ENCODE measurements around the gene JAZF1. TPM values are rescaled to one million over a fixed set of nuclear protein-coding genes. Genes with fewer than 3 reads are reported as not detected.

JAZF1 gene
- total RNA-seq, 1 donor from 2014 or later, result 23.2 TPM

GRCh38 chr7:27921081-27921836 is 259.3 kb downstream of the JAZF1 start:
- intact Hi-C loops (cut with micrococcal nuclease), result loop anchor here (10.0 kb wide), 1 partner anchor 146 kb away; no protein-coding TSS in a partner anchor
- ATAC-seq (peak; percentile 43), DNase-seq (no peak)

- ATAC-seq, result no peak
- no peak for DNase-seq
- intact Hi-C loops (cut with micrococcal nuclease), result loop anchor here (10.0 kb wide), 1 partner anchor 146 kb away; no protein-coding TSS in a partner anchor
Observed at GRCh38 chr7:27920281-27920946, 260.2 kb downstream of the JAZF1 start.

- ATAC-seq (no peak), DNase-seq (no peak)
- intact Hi-C loops (cut with micrococcal nuclease), result no loop called here
Observed at GRCh38 chr7:27918503-27918902, 262.1 kb downstream of the JAZF1 start.

GRCh38 chr7:27917774-27918314 is 262.8 kb downstream of the JAZF1 start:
- DNase-seq (no peak), ATAC-seq (no peak)
- intact Hi-C loops (cut with micrococcal nuclease), result no loop called here

- intact Hi-C loops (cut with micrococcal nuclease), result no loop called here
- no peak for ATAC-seq
- DNase-seq, result no peak
Observed at GRCh38 chr7:27917119-27917518, 263.5 kb downstream of the JAZF1 start.

- intact Hi-C loops (cut with micrococcal nuclease), result no loop called here
- DNase-seq (no peak), ATAC-seq (no peak)
Observed at GRCh38 chr7:27916372-27916771, 264.2 kb downstream of the JAZF1 start.

GRCh38 chr7:27914409-27914808 is 266.2 kb downstream of the JAZF1 start:
- intact Hi-C loops (cut with micrococcal nuclease), result no loop called here
- ATAC-seq (peak; percentile 60), DNase-seq (no peak)

GRCh38 chr7:27912751-27913150 is 267.8 kb downstream of the JAZF1 start:
- intact Hi-C loops (cut with micrococcal nuclease), result no loop called here
- ATAC-seq (no peak), DNase-seq (no peak)

GRCh38 chr7:27911920-27912319 is 268.7 kb downstream of the JAZF1 start:
- ATAC-seq (no peak), DNase-seq (no peak)
- intact Hi-C loops (cut with micrococcal nuclease), result no loop called here

- no peak for DNase-seq
- ATAC-seq, result no peak
- intact Hi-C loops (cut with micrococcal nuclease), result no loop called here
Observed at GRCh38 chr7:27910326-27910725, 270.3 kb downstream of the JAZF1 start.

GRCh38 chr7:27908534-27909165 is 271.9 kb downstream of the JAZF1 start:
- DNase-seq (no peak), ATAC-seq (no peak)
- intact Hi-C loops (cut with micrococcal nuclease), result no loop called here

- no peak for DNase-seq
- ATAC-seq, result no peak
- intact Hi-C loops (cut with micrococcal nuclease), result no loop called here
Observed at GRCh38 chr7:27906385-27907091, 274.1 kb downstream of the JAZF1 start.

- intact Hi-C loops (cut with micrococcal nuclease), result no loop called here
- ATAC-seq (no peak), DNase-seq (no peak)
Observed at GRCh38 chr7:27905951-27906350, 274.6 kb downstream of the JAZF1 start.

GRCh38 chr7:27901028-27901760 is 279.4 kb downstream of the JAZF1 start:
- intact Hi-C loops (cut with micrococcal nuclease), result no loop called here
- ATAC-seq (no peak), DNase-seq (no peak)

GRCh38 chr7:27900006-27900405 is 280.6 kb downstream of the JAZF1 start:
- intact Hi-C loops (cut with micrococcal nuclease), result no loop called here
- DNase-seq (no peak), ATAC-seq (no peak)

- DNase-seq, result no peak
- ATAC-seq, result no peak
- intact Hi-C loops (cut with micrococcal nuclease), result no loop called here
Observed at GRCh38 chr7:27899601-27900000, 281.0 kb downstream of the JAZF1 start.

- ATAC-seq, result peak; percentile 67
- intact Hi-C loops (cut with micrococcal nuclease), result no loop called here
- DNase-seq, result no peak
Observed at GRCh38 chr7:27897441-27897847, 283.2 kb downstream of the JAZF1 start.

GRCh38 chr7:27897001-27897400 is 283.6 kb downstream of the JAZF1 start:
- intact Hi-C loops (cut with micrococcal nuclease), result no loop called here
- ATAC-seq (no peak), DNase-seq (no peak)

GRCh38 chr7:27895551-27895950 is 285.0 kb downstream of the JAZF1 start:
- DNase-seq (no peak), ATAC-seq (peak; percentile 28)
- intact Hi-C loops (cut with micrococcal nuclease), result no loop called here
